Choroid plexus epithelial cell (primary cell): ENCODE results near the gene CDK8.

ENCODE experiments used
- DNase-seq: peaks from one replicate; pipeline ENCODE4 v3.0.0-alpha.2; 2010; ENCODE audit warnings: low read depth
- H3K4me3 ChIP-seq: 2 replicates; pipeline ENCODE4 v1.5.1; 2011; ENCODE audit warnings: low read depth, mild to moderate bottlenecking, control low read depth, low read length, moderate library complexity
- CTCF ChIP-seq: conservative IDR thresholded peaks from 2 replicates; pipeline ENCODE4 v1.5.1; 2011; ENCODE audit warnings: low read depth, mild to moderate bottlenecking, control low read depth, inconsistent platforms, low read length, moderate library complexity

The CDK8 gene

GRCh38 chr13:26299168-26299750 lies 45.3 kb downstream of the CDK8 start:
- DNase-seq: peak; percentile 6
- no peak overlapping the region for H3K4me3 ChIP-seq

GRCh38 chr13:26300140-26300539 lies 46.2 kb downstream of the CDK8 start:
- TF ChIP-seq CTCF: no peak
- H3K4me3 ChIP-seq: no peak overlapping the region
- DNase-seq: peak; percentile 72

More at GRCh38 chr13:26299168-26299750, 45.3 kb downstream of the CDK8 start:
- no peak for TF ChIP-seq CTCF

GRCh38 chr13:26305676-26306075 lies 51.7 kb downstream of the CDK8 start:
- no peak for TF ChIP-seq CTCF
- H3K4me3 ChIP-seq: no peak overlapping the region
- DNase-seq: no peak

- no peak overlapping the region for H3K4me3 ChIP-seq
- TF ChIP-seq CTCF: no peak
- no peak for DNase-seq
Measured at GRCh38 chr13:26307701-26308100, 53.8 kb downstream of the CDK8 start.

DNA sequence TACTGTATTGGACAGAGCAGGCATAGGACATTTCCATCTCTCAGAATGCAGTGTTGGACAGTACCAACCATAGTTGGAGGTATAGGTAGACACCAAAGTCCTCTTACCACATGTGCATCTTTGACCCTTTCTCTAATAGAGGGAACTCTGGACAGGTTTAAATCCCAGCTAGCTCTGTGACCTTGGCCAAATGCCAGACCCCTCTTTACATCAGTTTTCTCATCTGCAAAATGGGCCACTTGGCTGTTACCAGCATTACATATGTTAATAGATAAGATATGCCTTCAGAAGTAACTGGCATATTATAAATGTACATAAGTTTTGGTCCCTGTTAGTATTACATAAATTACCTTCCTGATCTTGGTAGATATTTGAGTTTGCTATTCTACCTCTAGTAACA lies 54.3 kb downstream of the CDK8 start:
- H3K4me3 ChIP-seq: no peak overlapping the region
- TF ChIP-seq CTCF: no peak
- DNase-seq: no peak

GRCh38 chr13:26308836-26309235 lies 54.9 kb downstream of the CDK8 start:
- DNase-seq: no peak
- H3K4me3 ChIP-seq: no peak overlapping the region
- no peak for TF ChIP-seq CTCF

- H3K4me3 ChIP-seq: no peak overlapping the region
- DNase-seq: no peak
- TF ChIP-seq CTCF: no peak
Measured at GRCh38 chr13:26310003-26310402, 56.1 kb downstream of the CDK8 start.
